SJCRH30 (cell line): ENCODE results near the gene DENND5A. TPM values are rescaled to one million over a fixed set of nuclear protein-coding genes. Genes with fewer than 3 reads are reported as not detected.
"Not testable (repeated sequence)": the region's sequence is repeated elsewhere in the genome, so short reads cannot be mapped to it uniquely, and the experiment has no call there.

Source experiments
- DNase-seq, 2 experiments: peaks; one replicate each; pipeline ENCODE4 v3.0.0-alpha.2; 2015 to 2020
- H3K27ac ChIP-seq: fragments of 250-450 bp; sonication (Bioruptor Pico); 2 replicates; pipeline ENCODE4 v1.5.1; 2020; ENCODE audit warnings: mild to moderate bottlenecking, moderate library complexity
- H3K27me3 ChIP-seq: fragments of 250-450 bp; sonication (Bioruptor Pico); 2 replicates; pipeline ENCODE4 v1.5.1; 2020; ENCODE audit warnings: mild to moderate bottlenecking, moderate library complexity
- H3K36me3 ChIP-seq: fragments of 250-450 bp; sonication (Bioruptor Pico); 2 replicates; pipeline ENCODE4 v1.5.1; 2020; ENCODE audit warnings: mild to moderate bottlenecking, moderate library complexity
- H3K4me1 ChIP-seq: fragments of 250-450 bp; sonication (Bioruptor Pico); 2 replicates; pipeline ENCODE4 v1.5.1; 2020; ENCODE audit warnings: mild to moderate bottlenecking, moderate library complexity
- H3K4me3 ChIP-seq: fragments of 250-450 bp; sonication (Bioruptor Pico); 2 replicates; pipeline ENCODE4 v1.5.1; 2020; ENCODE audit warnings: mild to moderate bottlenecking, moderate library complexity
- H3K9me3 ChIP-seq: fragments of 250-450 bp; sonication (Bioruptor Pico); replicated peaks from 2 replicates; pipeline ENCODE4 v1.5.1; 2020; ENCODE audit warnings: mild to moderate bottlenecking, moderate library complexity
- total RNA-seq: library from RNA; depleted of rRNA; stranded (reverse); fragments of >200 nt; shearing (Covaris generic); gene quantifications from 2 replicates; pipeline ENCODE4 v1.2.3, GENCODE V29; 2014

Gene DENND5A
- total RNA-seq, 1 experiment from 2014 or later, result 113 TPM

GRCh38 chr11:9251311-9251710 lies 13.8 kb downstream of the DENND5A start:
- Histone ChIP-seq H3K36me3 (peaks cover 13% of the 10 kb centered on the region), H3K4me3 (no peak overlapping the region), H3K4me1 (peaks cover 8% of the 10 kb centered on the region), H3K27me3 (no peaks in the 10 kb centered on the region), H3K27ac (no peak overlapping the region), H3K9me3 (no peaks in the 10 kb centered on the region)
- no peak for DNase-seq

GRCh38 chr11:9250139-9250582 lies 15.0 kb downstream of the DENND5A start:
- peaks cover 8% of the 10 kb centered on the region for H3K36me3 ChIP-seq
- H3K9me3 ChIP-seq, result no peaks in the 10 kb centered on the region
- DNase-seq, result peak; percentile 17 to 45
- H3K27me3 ChIP-seq, result no peaks in the 10 kb centered on the region
- H3K4me1 ChIP-seq, result peaks cover 8% of the 10 kb centered on the region
- H3K27ac ChIP-seq, result no peak overlapping the region
- no peak overlapping the region for H3K4me3 ChIP-seq

- no peak overlapping the region for H3K27ac ChIP-seq
- H3K4me1 ChIP-seq, result peaks cover 8% of the 10 kb centered on the region
- no peak overlapping the region for H3K4me3 ChIP-seq
- no peaks in the 10 kb centered on the region for H3K9me3 ChIP-seq
- H3K36me3 ChIP-seq, result peaks cover 3% of the 10 kb centered on the region
- no peak for DNase-seq
- no peaks in the 10 kb centered on the region for H3K27me3 ChIP-seq
Observed at GRCh38 chr11:9249252-9249651, 15.9 kb downstream of the DENND5A start.

- DNase-seq, result no peak
- no peak overlapping the region for H3K4me3 ChIP-seq
- H3K27ac ChIP-seq, result no peak overlapping the region
- peaks cover 2% of the 10 kb centered on the region; the same call in 1 of the 2 replicates for H3K36me3 ChIP-seq
- H3K9me3 ChIP-seq, result no peaks in the 10 kb centered on the region
- H3K4me1 ChIP-seq, result peaks cover 8% of the 10 kb centered on the region
- no peaks in the 10 kb centered on the region for H3K27me3 ChIP-seq
Observed at GRCh38 chr11:9247863-9248262, 17.3 kb downstream of the DENND5A start.

GRCh38 chr11:9236242-9236641 lies 28.9 kb downstream of the DENND5A start:
- H3K27me3 ChIP-seq, H3K4me1 ChIP-seq, H3K36me3 ChIP-seq, H3K4me3 ChIP-seq, DNase-seq, H3K9me3 ChIP-seq, H3K27ac ChIP-seq: not testable (repeated sequence)

- Histone ChIP-seq H3K27ac (no peak overlapping the region), H3K27me3 (no peaks in the 10 kb centered on the region), H3K4me1 (no peaks in the 10 kb centered on the region; the same call in 1 of the 2 replicates), H3K9me3 (0 out of 2 replicates have a peak, but pooled peaks cover 7% of the 10 kb centered on the region), H3K4me3 (no peak overlapping the region), H3K36me3 (no peaks in the 10 kb centered on the region)
- DNase-seq, result no peak
Observed at GRCh38 chr11:9232482-9232881, 32.7 kb downstream of the DENND5A start.

- H3K4me3 ChIP-seq, result no peak overlapping the region
- H3K36me3 ChIP-seq, result no peaks in the 10 kb centered on the region
- H3K27me3 ChIP-seq, result no peaks in the 10 kb centered on the region
- no peak overlapping the region for H3K27ac ChIP-seq
- peak in 1 of 2 experiments; percentile 26 for DNase-seq
- H3K4me1 ChIP-seq, result no peaks in the 10 kb centered on the region; the same call in 1 of the 2 replicates
- H3K9me3 ChIP-seq, result 0 out of 2 replicates have a peak, but pooled peaks cover 7% of the 10 kb centered on the region
Observed at GRCh38 chr11:9231848-9232177, 33.3 kb downstream of the DENND5A start.

- H3K9me3 ChIP-seq, result 0 out of 2 replicates have a peak, but pooled peaks cover 7% of the 10 kb centered on the region
- H3K4me3 ChIP-seq, result no peak overlapping the region
- H3K27me3 ChIP-seq, result no peaks in the 10 kb centered on the region
- no peak for DNase-seq
- no peak overlapping the region for H3K27ac ChIP-seq
- H3K36me3 ChIP-seq, result no peaks in the 10 kb centered on the region
- H3K4me1 ChIP-seq, result no peaks in the 10 kb centered on the region; the same call in 1 of the 2 replicates
Observed at GRCh38 chr11:9230296-9230695, 34.9 kb downstream of the DENND5A start.

- no peak overlapping the region for H3K27ac ChIP-seq
- H3K4me3 ChIP-seq, result no peak overlapping the region
- no peaks in the 10 kb centered on the region for H3K36me3 ChIP-seq
- no peaks in the 10 kb centered on the region for H3K27me3 ChIP-seq
- H3K9me3 ChIP-seq, result no peaks in the 10 kb centered on the region
- no peak for DNase-seq
- H3K4me1 ChIP-seq, result no peaks in the 10 kb centered on the region; the same call in 1 of the 2 replicates
Observed at GRCh38 chr11:9228091-9228490, 37.1 kb downstream of the DENND5A start.

- no peaks in the 10 kb centered on the region for H3K36me3 ChIP-seq
- H3K4me3 ChIP-seq, result no peak overlapping the region
- H3K4me1 ChIP-seq, result no peaks in the 10 kb centered on the region; the same call in 1 of the 2 replicates
- no peak overlapping the region for H3K27ac ChIP-seq
- H3K27me3 ChIP-seq, result no peaks in the 10 kb centered on the region
- DNase-seq, result no peak
- H3K9me3 ChIP-seq, result no peaks in the 10 kb centered on the region
Observed at GRCh38 chr11:9225748-9226298, 39.3 kb downstream of the DENND5A start.

GRCh38 chr11:9222654-9223053 lies 42.5 kb downstream of the DENND5A start:
- peaks cover 1% of the 10 kb centered on the region; the same call in 1 of the 2 replicates for H3K36me3 ChIP-seq
- DNase-seq, result no peak

GRCh38 chr11:9220853-9221252 lies 44.3 kb downstream of the DENND5A start:
- H3K27ac ChIP-seq, H3K9me3 ChIP-seq, DNase-seq, H3K4me1 ChIP-seq, H3K27me3 ChIP-seq, H3K4me3 ChIP-seq, H3K36me3 ChIP-seq: not testable (repeated sequence)

More at GRCh38 chr11:9222654-9223053, 42.5 kb downstream of the DENND5A start:
- no peak overlapping the region for H3K4me3 ChIP-seq
- H3K4me1 ChIP-seq, result no peaks in the 10 kb centered on the region
- H3K27ac ChIP-seq, result no peak overlapping the region
- H3K27me3 ChIP-seq, result no peaks in the 10 kb centered on the region
- H3K9me3 ChIP-seq, result no peaks in the 10 kb centered on the region

- Histone ChIP-seq H3K36me3 (peaks cover 4% of the 10 kb centered on the region; the same call in 1 of the 2 replicates), H3K4me1 (peaks cover 7% of the 10 kb centered on the region), H3K27ac (no peak overlapping the region), H3K27me3 (no peaks in the 10 kb centered on the region), H3K9me3 (no peaks in the 10 kb centered on the region), H3K4me3 (no peak overlapping the region)
- DNase-seq, result no peak
Observed at GRCh38 chr11:9219572-9219971, 45.6 kb downstream of the DENND5A start.

GRCh38 chr11:9219115-9219514 lies 46.0 kb downstream of the DENND5A start:
- H3K4me1 ChIP-seq, result peaks cover 7% of the 10 kb centered on the region
- no peak overlapping the region for H3K27ac ChIP-seq
- H3K36me3 ChIP-seq, result peaks cover 4% of the 10 kb centered on the region; the same call in 1 of the 2 replicates
- H3K27me3 ChIP-seq, result no peaks in the 10 kb centered on the region
- H3K4me3 ChIP-seq, result no peak overlapping the region
- no peaks in the 10 kb centered on the region for H3K9me3 ChIP-seq
- DNase-seq, result no peak

GRCh38 chr11:9214765-9215164 lies 50.4 kb downstream of the DENND5A start:
- Histone ChIP-seq H3K27ac (no peak overlapping the region), H3K27me3 (no peaks in the 10 kb centered on the region), H3K36me3 (peaks cover 4% of the 10 kb centered on the region; the same call in 1 of the 2 replicates), H3K4me1 (peaks cover 15% of the 10 kb centered on the region), H3K4me3 (no peak overlapping the region), H3K9me3 (no peaks in the 10 kb centered on the region)
- DNase-seq, result peak; percentile 42 to 51

- Histone ChIP-seq H3K4me1 (peaks cover 15% of the 10 kb centered on the region), H3K27ac (no peak overlapping the region), H3K36me3 (no peaks in the 10 kb centered on the region), H3K27me3 (no peaks in the 10 kb centered on the region), H3K4me3 (no peak overlapping the region), H3K9me3 (no peaks in the 10 kb centered on the region)
- DNase-seq, result no peak
Observed at GRCh38 chr11:9211322-9211721, 53.8 kb downstream of the DENND5A start.
